SK-N-SH (cell line): ENCODE results near the gene METTL2B. TPM values are rescaled to one million over a fixed set of nuclear protein-coding genes. Genes with fewer than 3 reads are reported as not detected.
"Not testable (repeated sequence)": the region's sequence is repeated elsewhere in the genome, so short reads cannot be mapped to it uniquely, and the experiment has no call there.

Source experiments
- CTCF ChIA-PET: fragments of 300-600, 350-600 bp; formaldehyde crosslinking; extraction: SDS; loops from one replicate; lab custom pipeline; 2021; lab: Yijun Ruan, JAX
- POLR2A ChIA-PET: fragments of 350-600 bp; sonication (Branson Sonifier 250); formaldehyde crosslinking; extraction: SDS; loops from one replicate; lab custom pipeline; 2020; ENCODE audit warnings: antibody characterized with exemption, inconsistent platforms; lab: Yijun Ruan, JAX
- DNase-seq: peaks from one replicate; pipeline ENCODE4 v3.0.0; 2012
- H2AFZ ChIP-seq: fragments of 200-600 bp; sonication (generic); 2 replicates; pipeline ENCODE4 v1.8.1; 2016; ENCODE audit warnings: antibody characterized with exemption, mild to moderate bottlenecking, low read depth
- H3F3A ChIP-seq: fragments of 200-600 bp; sonication (generic); replicated peaks from 2 replicates; pipeline ENCODE3; 2016; ENCODE audit warnings: antibody characterized with exemption, mild to moderate bottlenecking; ENCODE audit not compliant: insufficient read depth
- H3K27ac ChIP-seq, 2 experiments: fragments of 200-500 bp in 1 of 2; fragments of 200-600 bp in 1 of 2; sonication (Bioruptor generic) in 1 of 2; sonication (generic), shearing (Covaris generic) in 1 of 2; 2 replicates each; pipeline versions ENCODE4 v1.5.1 to v1.6.1; 2014 to 2016; ENCODE audit warnings: low read depth in 2 of 2, inconsistent platforms in 1 of 2, low read length in 1 of 2, mild to moderate bottlenecking in 1 of 2, mixed read lengths in 1 of 2
- H3K27me3 ChIP-seq: fragments of 200-600 bp; sonication (generic), shearing (Covaris generic); 2 replicates; pipeline ENCODE4 v1.6.1; 2016; ENCODE audit warnings: mixed run types; ENCODE audit not compliant: insufficient read depth
- H3K36me3 ChIP-seq, 2 experiments: fragments of 200-500 bp in 1 of 2; fragments of 200-600 bp in 1 of 2; sonication (Bioruptor generic) in 1 of 2; sonication (generic) in 1 of 2; replicated peaks in 1 of 2; 2 replicates each; pipeline versions ENCODE3 to v1.5.1; 2014 to 2016; ENCODE audit warnings: low read length in 1 of 2, mild to moderate bottlenecking in 1 of 2; ENCODE audit not compliant: insufficient read depth in 2 of 2, control insufficient read depth in 1 of 2
- H3K4me1 ChIP-seq, 2 experiments: fragments of 200-500 bp in 1 of 2; fragments of 200-600 bp in 1 of 2; sonication (Bioruptor generic) in 1 of 2; sonication (generic), shearing (Covaris generic) in 1 of 2; 2 replicates each; pipeline versions ENCODE4 v1.5.1 to v1.6.1; 2014 to 2016; ENCODE audit warnings: low read depth in 1 of 2, low read length in 1 of 2, mixed run types in 1 of 2; ENCODE audit not compliant: insufficient read depth in 2 of 2, control insufficient read depth in 1 of 2
- H3K4me2 ChIP-seq: fragments of 200-600 bp; sonication (generic), shearing (Covaris generic); 2 replicates; pipeline ENCODE4 v1.6.1; 2017; ENCODE audit warnings: mixed run types
- H3K4me3 ChIP-seq, 2 experiments: fragments of 200-500 bp in 1 of 2; fragments of 200-600 bp in 1 of 2; sonication (Bioruptor generic) in 1 of 2; sonication (generic), shearing (Covaris generic) in 1 of 2; 2 replicates each; pipeline versions ENCODE4 v1.5.1 to v1.8.1; 2014 to 2016; ENCODE audit warnings: low read depth in 2 of 2, inconsistent platforms in 1 of 2, low read length in 1 of 2, mild to moderate bottlenecking in 1 of 2, mixed read lengths in 1 of 2, moderate library complexity in 1 of 2
- H3K79me2 ChIP-seq: fragments of 200-600 bp; sonication (generic); 2 replicates; pipeline ENCODE4 v1.8.1; 2017; ENCODE audit warnings: mild to moderate bottlenecking; ENCODE audit not compliant: insufficient read depth
- H3K9ac ChIP-seq: fragments of 200-600 bp; sonication (generic); 2 replicates; pipeline ENCODE4 v1.6.1; 2017; ENCODE audit warnings: mixed run types
- H3K9me2 ChIP-seq: fragments of 200-600 bp; sonication (generic); 2 replicates; pipeline ENCODE4 v1.6.1; 2017; ENCODE audit warnings: mixed run types
- H3K9me3 ChIP-seq: fragments of 200-600 bp; sonication (generic); 2 replicates; pipeline ENCODE4 v1.6.1; 2017; ENCODE audit warnings: mixed run types, mild to moderate bottlenecking, moderate library complexity
- H4K20me1 ChIP-seq: fragments of 200-600 bp; sonication (generic); 2 replicates; pipeline ENCODE4 v1.6.1; 2017; ENCODE audit warnings: mild to moderate bottlenecking, mixed run types; ENCODE audit not compliant: insufficient read depth
- EP300 ChIP-seq, 2 experiments: IDR thresholded peaks; 2 replicates each; pipeline versions ENCODE4 v1.4.0 to v1.6.1; 2012; ENCODE audit warnings: borderline replicate concordance in 1 of 2, low read depth in 1 of 2, low read length in 1 of 2
- EZH2phosphoT487 ChIP-seq: fragments of 200-600 bp; sonication (generic); IDR thresholded peaks from 2 replicates; pipeline ENCODE4 v1.6.1; 2017; ENCODE audit warnings: low read depth, mixed run types, mild to moderate bottlenecking, antibody characterized with exemption, moderate library complexity, borderline replicate concordance
- RAD21 ChIP-seq: IDR thresholded peaks from 2 replicates; pipeline ENCODE4 v1.6.1; 2012; ENCODE audit warnings: mild to moderate bottlenecking, low read length
- WGBS: methylation state at CpG from one replicate; pipeline ENCODE4 v1.1.6; 2017; ENCODE audit warnings: low lambda C conversion rate; 5-methylcytosine and 5-hydroxymethylcytosine counted together
- polyA plus RNA-seq, 3 experiments: library from polyadenylated mRNA; depleted of rRNA; stranded (reverse); fragments of >200 nt; gene quantifications; 2 replicates each; pipeline ENCODE4 v1.2.3, GENCODE V29; 2012
- TF ChIP-seq, protein P1 (sequence below): IDR thresholded peaks from 2 replicates; pipeline ENCODE4 v1.4.0; 2012; ENCODE audit warnings: low read depth, borderline replicate concordance
- TF ChIP-seq, protein P2 (sequence below): IDR thresholded peaks from 2 replicates; pipeline ENCODE4 v1.4.0; 2012; ENCODE audit warnings: low read depth

Gene METTL2B
- polyA plus RNA-seq, 1 of the 3 experiments (the other 2 are of a cell fraction) = 22.5 TPM

DNA sequence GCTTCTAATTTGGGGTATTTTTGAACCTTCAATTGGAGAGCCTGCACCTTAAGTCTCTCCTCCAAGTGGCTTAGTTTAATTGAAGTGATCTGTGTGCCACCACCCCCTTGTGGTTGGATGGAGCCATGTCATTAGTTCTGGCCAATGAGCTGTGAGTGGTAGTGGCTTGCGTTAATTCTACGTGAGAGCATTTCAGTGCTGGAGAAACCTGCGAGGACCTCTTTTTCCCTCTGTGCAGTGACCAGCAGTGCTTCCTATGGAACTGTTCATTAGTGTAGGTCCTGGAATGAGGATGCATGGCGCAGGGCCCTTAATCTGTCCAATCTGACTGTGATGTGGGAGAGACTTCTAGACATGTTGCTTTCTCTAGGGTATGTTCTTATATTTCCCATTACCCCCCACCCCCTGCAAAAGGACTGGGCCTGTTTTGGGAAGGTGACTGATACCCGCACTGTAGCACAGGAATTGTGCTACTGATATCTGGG, 17.1 kb upstream of the METTL2B start (continued):
- TF ChIP-seq, protein P1, sequence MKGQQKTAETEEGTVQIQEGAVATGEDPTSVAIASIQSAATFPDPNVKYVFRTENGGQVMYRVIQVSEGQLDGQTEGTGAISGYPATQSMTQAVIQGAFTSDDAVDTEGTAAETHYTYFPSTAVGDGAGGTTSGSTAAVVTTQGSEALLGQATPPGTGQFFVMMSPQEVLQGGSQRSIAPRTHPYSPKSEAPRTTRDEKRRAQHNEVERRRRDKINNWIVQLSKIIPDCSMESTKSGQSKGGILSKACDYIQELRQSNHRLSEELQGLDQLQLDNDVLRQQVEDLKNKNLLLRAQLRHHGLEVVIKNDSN = no peak
- TF ChIP-seq, protein P2, sequence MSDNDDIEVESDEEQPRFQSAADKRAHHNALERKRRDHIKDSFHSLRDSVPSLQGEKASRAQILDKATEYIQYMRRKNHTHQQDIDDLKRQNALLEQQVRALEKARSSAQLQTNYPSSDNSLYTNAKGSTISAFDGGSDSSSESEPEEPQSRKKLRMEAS = no peak
- TF ChIP-seq EP300 (IDR thresholded peaks at IDR 0.05; ENCODE audit: borderline replicate concordance in 1 of 2, low read depth in 1 of 2, low read length in 1 of 2) = no peak

DNA sequence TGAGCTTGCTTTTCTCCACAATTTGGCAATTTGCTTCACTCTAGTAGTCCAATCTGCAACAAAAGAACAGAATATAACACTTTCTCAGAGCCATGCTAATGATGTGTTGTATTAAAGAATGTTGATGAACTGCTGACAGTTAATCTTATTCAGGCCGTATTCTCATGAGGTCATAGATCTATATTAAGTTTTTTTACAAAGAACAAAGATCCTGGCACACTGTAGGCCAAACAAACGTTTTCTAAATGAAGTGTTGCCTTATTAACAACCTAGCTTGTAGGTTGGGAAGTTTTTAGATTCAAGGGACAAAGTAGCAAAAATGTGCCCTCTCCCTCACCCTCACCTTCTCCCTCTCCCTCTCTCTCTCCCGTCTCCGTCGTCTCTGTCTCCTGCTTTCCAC, 14.1 kb upstream of the METTL2B start:
- H3K36me3 ChIP-seq = peaks cover 11 to 16% of the 10 kb centered on the region in 2 experiments
- no peaks in the 10 kb centered on the region for H3K9me2 ChIP-seq
- H3K79me2 ChIP-seq = peaks cover 53% of the 10 kb centered on the region
- no peak overlapping the region for H3K4me2 ChIP-seq
- H3K27ac ChIP-seq = no peak overlapping the region
- no peak overlapping the region for H3K9ac ChIP-seq
- no peak for TF ChIP-seq EZH2phosphoT487
- no peak for TF ChIP-seq RAD21
- CTCF ChIA-PET = interaction anchor here (1.0 to 4.5 kb wide), 7 partner anchors 27 to 418 kb away, joined by 4 to 418 read pairs (median 26); partner anchors contain the start of gene ATP6V1F
- H3K9me3 ChIP-seq = no peaks in the 10 kb centered on the region
- POLR2A ChIA-PET = no interaction called here
- 82% methylated on average over 5 of the region's 5 CpGs for WGBS
- no peak overlapping the region for H2AFZ ChIP-seq
- H3K4me1 ChIP-seq = peaks cover 12 to 13% of the 10 kb centered on the region in 2 experiments; a peak in 3 of 4 replicates
- H3K27me3 ChIP-seq = no peaks in the 10 kb centered on the region
- no peak for DNase-seq
- H3F3A ChIP-seq = peaks cover 35% of the 10 kb centered on the region
- no peak overlapping the region for H3K4me3 ChIP-seq
- H4K20me1 ChIP-seq = peaks cover 16% of the 10 kb centered on the region

DNA sequence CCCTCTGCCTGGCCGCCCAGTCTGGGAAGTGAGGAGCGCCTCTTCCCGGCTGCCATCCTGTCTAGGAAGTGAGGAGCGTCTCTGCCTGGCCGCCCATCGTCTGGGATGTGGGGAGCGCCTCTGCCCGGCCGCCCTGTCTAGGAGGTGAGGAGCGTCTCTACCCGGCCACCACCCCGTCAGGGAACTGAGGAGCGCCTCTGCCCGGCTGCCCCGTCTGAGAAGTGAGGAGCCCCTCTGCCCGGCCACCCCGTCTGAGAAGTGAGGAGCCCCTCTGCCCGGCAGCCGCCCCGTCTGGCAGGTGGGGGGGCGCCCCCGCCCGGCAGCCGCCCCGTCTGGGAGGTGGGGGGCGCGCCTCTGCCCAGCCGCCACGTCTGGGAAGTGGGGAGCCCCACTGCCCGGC, 13.2 kb upstream of the METTL2B start:
- POLR2A ChIA-PET, DNase-seq, H3K4me2 ChIP-seq, H2AFZ ChIP-seq, H3K27me3 ChIP-seq, H3K4me3 ChIP-seq, H3K9ac ChIP-seq, H3K9me2 ChIP-seq, H3K27ac ChIP-seq, H3K9me3 ChIP-seq, H3K4me1 ChIP-seq: not testable (repeated sequence)
- CTCF ChIA-PET = interaction anchor here (4.5 kb wide), 1 partner anchor 37 kb away, joined by 418 read pairs; no protein-coding TSS in a partner anchor
- Histone ChIP-seq H3K79me2 (peaks cover 44% of the 10 kb centered on the region), H3K36me3 (peaks cover 7 to 13% of the 10 kb centered on the region in 2 experiments), H4K20me1 (peaks cover 16% of the 10 kb centered on the region), H3F3A (peaks cover 32% of the 10 kb centered on the region)
- 99% methylated on average over 22 of the region's 30 CpGs for WGBS

DNA sequence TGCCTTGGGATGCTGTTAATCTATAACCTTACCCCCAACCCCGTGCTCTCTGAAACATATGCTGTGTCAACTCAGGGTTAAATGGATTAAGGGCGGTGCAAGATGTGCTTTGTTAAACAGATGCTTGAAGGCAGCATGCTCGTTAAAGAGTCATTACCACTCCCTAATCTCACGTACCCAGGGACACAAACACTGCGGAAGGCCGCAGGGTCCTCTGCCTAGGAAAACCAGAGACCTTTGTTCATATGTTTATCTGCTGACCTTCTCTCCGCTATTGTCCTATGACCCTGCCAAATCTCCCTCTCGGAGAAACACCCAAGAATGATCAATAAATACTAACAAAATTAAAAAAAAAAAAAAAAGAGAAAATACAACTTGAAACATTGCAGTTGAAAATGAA, 12.6 kb upstream of the METTL2B start:
- H3K9me2 ChIP-seq, DNase-seq, H3K4me3 ChIP-seq, H2AFZ ChIP-seq, H3K9ac ChIP-seq, H3K4me1 ChIP-seq, H3K27ac ChIP-seq, H3K4me2 ChIP-seq, H3K9me3 ChIP-seq, POLR2A ChIA-PET, H3K27me3 ChIP-seq, H3K36me3 ChIP-seq, CTCF ChIA-PET: not testable (repeated sequence)
- Histone ChIP-seq H4K20me1 (peaks cover 15% of the 10 kb centered on the region), H3F3A (peaks cover 27% of the 10 kb centered on the region), H3K79me2 (peaks cover 38% of the 10 kb centered on the region)
- WGBS = 95% methylated on average over 6 of the region's 8 CpGs

DNA sequence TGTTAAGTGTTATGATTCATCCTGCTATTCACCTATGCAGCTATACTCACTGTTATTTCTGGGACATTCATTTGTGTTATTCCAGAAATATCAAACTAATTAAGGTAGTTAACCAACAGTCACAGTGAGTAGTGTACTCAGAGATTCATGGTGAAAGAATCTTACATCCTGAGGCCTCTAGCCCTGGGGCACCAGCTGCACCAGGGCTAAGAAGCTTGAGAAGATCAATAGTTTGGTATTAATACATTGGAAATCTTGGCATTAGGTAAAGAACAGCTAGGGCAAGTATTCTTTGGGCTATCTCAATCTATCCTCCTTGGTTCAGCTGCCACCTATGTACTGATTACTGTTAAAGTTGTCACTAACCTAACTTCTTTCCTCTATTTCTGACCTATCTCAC, 9.7 kb upstream of the METTL2B start:
- H3K4me2 ChIP-seq, H3K4me1 ChIP-seq, H3K9me2 ChIP-seq, H3K4me3 ChIP-seq, POLR2A ChIA-PET, H3K36me3 ChIP-seq, DNase-seq, H3K27me3 ChIP-seq, H3K9me3 ChIP-seq, H2AFZ ChIP-seq, H3K9ac ChIP-seq, H3K27ac ChIP-seq, H4K20me1 ChIP-seq: not testable (repeated sequence)
- CTCF ChIA-PET = interaction anchor here (1.2 to 3.1 kb wide), 3 partner anchors 40 to 417 kb away, joined by 3 to 20 read pairs (median 4); no protein-coding TSS in a partner anchor
- peaks cover 11% of the 10 kb centered on the region for H3F3A ChIP-seq
- H3K79me2 ChIP-seq = peaks cover 12% of the 10 kb centered on the region; the same call in 1 of the 2 replicates

DNA sequence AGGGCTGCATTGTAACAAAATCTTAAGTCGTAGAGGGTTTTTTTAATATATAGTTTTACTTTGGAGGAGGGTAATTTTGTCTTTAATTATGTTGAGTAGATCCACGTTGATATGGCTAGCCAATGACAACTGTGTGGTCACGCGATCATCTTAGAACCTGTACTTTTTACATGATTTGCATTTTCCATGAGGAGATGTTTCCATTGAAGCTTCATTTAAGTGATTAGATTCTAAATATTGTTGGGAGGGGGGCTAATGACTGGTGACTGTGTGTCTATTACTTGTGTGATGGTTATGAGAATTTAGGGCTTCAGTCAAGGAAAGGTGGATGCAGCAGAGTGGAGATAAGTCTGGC, 765 bp downstream of the METTL2B start:
- not testable (repeated sequence) for H3K27me3 ChIP-seq, H4K20me1 ChIP-seq, H3K9me3 ChIP-seq, H3K9me2 ChIP-seq, H3K4me1 ChIP-seq, DNase-seq
- POLR2A ChIA-PET = interaction anchor here (1.2 kb wide), 1 partner anchor 120 kb away, joined by 3 read pairs; no protein-coding TSS in a partner anchor
- Histone ChIP-seq H3K4me2 (peak overlapping the region; percentile 77), H3K79me2 (peaks cover 50% of the 10 kb centered on the region), H3F3A (peaks cover 20% of the 10 kb centered on the region), H3K36me3 (peaks cover 22 to 24% of the 10 kb centered on the region in 2 experiments), H3K4me3 (peak overlapping the region; percentile 89 to 99), H2AFZ (peak overlapping the region; percentile 100), H3K27ac (peak overlapping the region; percentile 70 to 82), H3K9ac (peak overlapping the region; percentile 91)
- CTCF ChIA-PET = interaction anchor here (1.4 to 5.9 kb wide), 6 partner anchors 18 to 407 kb away, joined by 3 to 49 read pairs (median 26); no protein-coding TSS in a partner anchor
- WGBS = 2% methylated on average over 4 of the region's 4 CpGs
